GM21619 (cell line): ENCODE results near the gene UXS1.

Experiments
- ATAC-seq: cut with Tn5 transposase; IDR thresholded peaks from one replicate; pipeline ENCODE4 v1.9.1; 2021; ENCODE audit not compliant: unreplicated experiment

The UXS1 gene

DNA sequence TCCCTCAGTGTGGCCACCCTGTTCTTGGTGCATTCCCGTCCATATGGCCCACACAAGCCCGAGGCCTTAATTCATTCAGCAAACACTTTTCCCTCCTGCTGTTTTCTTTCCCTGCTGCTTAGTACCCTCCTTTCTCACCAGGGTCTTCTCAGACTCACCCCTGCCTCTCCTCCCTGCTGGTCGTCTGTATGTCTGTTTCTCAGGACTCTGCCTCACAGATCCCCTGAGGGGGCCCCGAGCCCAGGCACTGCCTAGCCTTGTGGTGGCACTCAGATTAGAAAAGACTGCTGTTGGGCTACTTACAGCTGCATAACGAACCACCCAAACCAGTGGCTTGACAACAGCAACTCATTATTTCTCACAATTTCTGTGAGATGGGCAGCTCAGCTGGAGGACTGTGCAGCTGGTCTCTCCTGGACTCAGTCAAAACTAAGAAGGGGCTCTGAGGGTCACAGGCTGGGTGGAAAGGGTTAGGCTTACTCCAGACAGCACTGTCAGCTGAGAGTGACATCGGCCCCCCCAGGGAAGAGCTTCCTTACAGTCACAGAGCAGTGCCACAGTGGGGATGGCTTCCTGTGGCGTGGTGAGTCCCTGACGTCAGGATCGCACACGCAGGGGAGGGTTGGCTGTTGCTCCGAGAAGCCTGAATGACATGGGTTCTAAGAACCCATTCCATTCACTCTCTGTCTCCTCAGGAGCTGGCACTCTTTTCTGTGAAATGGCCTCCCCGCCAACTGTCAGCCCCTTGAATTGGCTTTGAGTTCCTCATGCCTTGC lies 139.0 kb downstream of the UXS1 start:
- ATAC-seq = no peak

DNA sequence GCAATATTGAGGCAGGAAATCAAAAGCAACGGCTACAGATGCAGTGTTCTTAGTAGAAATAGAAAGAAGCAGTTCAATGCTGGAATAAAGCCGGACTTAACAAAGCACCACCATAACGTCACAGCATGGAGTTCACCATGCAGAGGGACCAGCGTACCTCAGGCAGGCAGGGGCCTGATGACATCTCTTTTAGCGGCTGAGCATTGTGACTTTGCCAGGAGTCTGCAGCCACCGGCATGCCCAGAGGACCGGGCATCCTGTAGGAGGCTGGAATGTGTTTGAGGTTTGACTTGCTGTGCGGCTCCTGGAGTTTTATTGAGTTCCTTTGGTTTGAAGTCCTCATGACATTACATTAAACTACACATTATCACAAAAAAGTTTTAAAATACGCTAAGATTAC lies 139.8 kb downstream of the UXS1 start:
- no peak for ATAC-seq

DNA sequence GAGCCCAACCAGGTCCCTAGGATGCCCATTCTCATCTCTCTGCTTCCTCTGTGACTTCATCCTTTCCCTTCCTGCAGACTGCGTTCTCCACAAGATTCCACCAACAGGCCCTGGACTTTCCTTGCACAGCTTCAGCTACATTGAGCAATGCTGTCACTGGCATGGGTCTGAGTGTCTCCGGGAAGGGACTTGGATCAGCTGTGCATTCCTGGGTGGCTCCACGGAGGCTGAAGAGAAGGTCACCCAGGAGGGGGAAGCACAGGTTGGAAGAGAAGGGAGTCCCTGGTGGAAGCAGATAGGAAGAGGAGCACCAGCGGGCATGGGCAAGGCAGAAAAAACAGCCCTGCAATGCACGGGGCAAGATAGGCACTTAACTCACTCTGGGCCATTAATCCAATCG lies 140.5 kb downstream of the UXS1 start:
- no peak for ATAC-seq

DNA sequence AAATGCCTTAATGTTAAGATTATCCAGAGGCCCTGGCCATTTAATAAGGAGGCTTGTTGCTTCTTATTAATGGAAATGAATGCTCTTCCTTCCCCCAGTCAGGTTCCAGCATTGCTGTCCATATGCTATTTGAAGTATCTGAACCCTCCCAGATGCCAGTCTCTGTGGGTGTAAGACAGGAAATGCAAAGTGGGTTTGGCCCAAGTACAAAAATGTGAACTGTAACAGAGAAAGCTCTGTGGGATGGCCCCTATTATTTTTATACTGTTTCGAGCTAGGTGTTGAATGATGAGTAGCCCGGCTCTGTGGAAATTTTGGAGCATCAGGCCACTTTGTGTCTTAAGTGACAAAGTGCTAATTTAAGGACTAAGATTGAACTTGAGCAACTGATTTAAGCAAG lies 141.0 kb downstream of the UXS1 start:
- no peak for ATAC-seq

DNA sequence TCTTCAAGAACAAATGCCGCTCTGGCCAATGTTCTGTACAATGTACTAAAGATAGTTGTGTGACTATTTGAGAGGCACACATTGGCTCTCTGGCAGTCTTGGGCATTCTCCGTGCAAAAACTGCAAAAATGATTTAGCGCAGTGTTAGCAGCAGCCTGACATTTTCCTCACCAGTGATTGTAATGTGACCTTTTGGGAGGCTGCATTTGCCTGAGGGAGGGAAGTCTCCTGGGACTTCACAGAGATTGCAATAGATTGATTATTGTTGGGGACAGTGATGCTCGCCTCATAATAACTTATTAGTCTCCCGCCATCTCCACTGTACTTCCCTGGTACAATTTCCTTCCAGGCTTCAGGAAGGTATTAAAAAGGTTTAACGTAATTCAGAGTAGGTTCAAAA lies 149.2 kb downstream of the UXS1 start:
- no peak for ATAC-seq

DNA sequence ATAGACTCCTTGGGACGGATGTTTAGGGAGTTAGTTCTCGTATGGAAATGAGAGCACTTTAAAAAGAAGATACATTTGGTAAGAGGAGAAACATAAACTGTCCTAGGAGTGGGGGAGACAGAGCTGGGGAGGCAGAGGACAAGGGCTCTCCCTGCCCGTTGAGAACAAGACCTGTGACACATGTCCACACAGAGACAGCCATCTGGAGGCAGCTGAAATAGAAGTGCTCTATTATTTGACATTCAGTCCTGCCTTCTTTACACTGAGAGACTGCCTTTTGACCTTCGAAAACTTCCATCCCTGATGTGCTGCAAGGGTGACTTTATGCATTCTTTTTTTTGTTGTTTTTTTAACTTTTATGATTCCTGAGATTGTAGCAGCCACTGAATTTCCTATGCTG lies 150.1 kb downstream of the UXS1 start:
- ATAC-seq = no peak
